RWPE1 (cell line): ENCODE data around the gene CRTC3.

Source experiments
- CTCF ChIA-PET: fragments of 350-600 bp; sonication (Branson Sonifier 250); formaldehyde crosslinking; extraction: SDS; loops from one replicate; lab custom pipeline; 2021; lab: Yijun Ruan, JAX
- POLR2A ChIA-PET: fragments of 400-600 bp; formaldehyde crosslinking; extraction: SDS; loops from one replicate; lab custom pipeline; 2020; ENCODE audit warnings: antibody characterized with exemption; ENCODE audit not compliant: low non-redundant PET; lab: Yijun Ruan, JAX
- DNase-seq: peaks from one replicate; pipeline ENCODE4 v3.0.0; 2012; ENCODE audit warnings: low spot score
- H3K27ac ChIP-seq: fragments of 450-650 bp; 2 replicates; pipeline ENCODE4 v1.5.1; 2017
- TF ChIP-seq, protein P1 (sequence below): fragments of 450-650 bp; conservative IDR thresholded peaks from 2 replicates; pipeline ENCODE4 v1.5.1; 2017; ENCODE audit warnings: low read depth, mild to moderate bottlenecking

CRTC3 gene

GRCh38 chr15:90576711-90577389 lies 47.1 kb downstream of the CRTC3 start:
- POLR2A ChIA-PET, result no interaction called here
- CTCF ChIA-PET, result interaction anchor here (0.6 kb wide), 1 partner anchor 8 kb away, joined by 3 read pairs; no protein-coding TSS in a partner anchor
- DNase-seq, result no peak
- TF ChIP-seq, protein P1, sequence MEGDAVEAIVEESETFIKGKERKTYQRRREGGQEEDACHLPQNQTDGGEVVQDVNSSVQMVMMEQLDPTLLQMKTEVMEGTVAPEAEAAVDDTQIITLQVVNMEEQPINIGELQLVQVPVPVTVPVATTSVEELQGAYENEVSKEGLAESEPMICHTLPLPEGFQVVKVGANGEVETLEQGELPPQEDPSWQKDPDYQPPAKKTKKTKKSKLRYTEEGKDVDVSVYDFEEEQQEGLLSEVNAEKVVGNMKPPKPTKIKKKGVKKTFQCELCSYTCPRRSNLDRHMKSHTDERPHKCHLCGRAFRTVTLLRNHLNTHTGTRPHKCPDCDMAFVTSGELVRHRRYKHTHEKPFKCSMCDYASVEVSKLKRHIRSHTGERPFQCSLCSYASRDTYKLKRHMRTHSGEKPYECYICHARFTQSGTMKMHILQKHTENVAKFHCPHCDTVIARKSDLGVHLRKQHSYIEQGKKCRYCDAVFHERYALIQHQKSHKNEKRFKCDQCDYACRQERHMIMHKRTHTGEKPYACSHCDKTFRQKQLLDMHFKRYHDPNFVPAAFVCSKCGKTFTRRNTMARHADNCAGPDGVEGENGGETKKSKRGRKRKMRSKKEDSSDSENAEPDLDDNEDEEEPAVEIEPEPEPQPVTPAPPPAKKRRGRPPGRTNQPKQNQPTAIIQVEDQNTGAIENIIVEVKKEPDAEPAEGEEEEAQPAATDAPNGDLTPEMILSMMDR, result no peak
- H3K27ac ChIP-seq, result no peak overlapping the region

DNA sequence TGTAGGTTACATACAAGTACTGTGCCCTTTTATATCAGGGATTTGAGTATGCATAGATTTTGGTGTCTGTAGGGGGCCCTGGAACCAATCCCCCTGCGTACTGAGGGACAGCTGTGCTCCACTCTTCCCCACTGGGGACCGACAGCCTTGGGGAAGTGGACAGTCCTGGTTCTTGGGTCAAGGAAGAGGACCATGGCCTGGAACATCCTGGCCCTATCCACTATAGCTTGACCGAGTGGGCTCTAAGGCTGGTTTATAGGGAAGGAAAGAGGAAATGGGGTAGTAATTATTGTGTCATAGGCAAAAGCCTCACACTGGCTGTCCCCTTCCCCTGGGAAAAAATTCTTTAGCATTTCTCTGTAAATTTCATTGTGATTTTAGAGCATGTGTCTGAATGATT lies 49.5 kb downstream of the CRTC3 start:
- ChIA-PET CTCF (no interaction called here), POLR2A (no interaction called here)
- no peak overlapping the region for H3K27ac ChIP-seq
- DNase-seq, result no peak
- TF ChIP-seq, protein P1, result no peak

GRCh38 chr15:90580099-90580498 lies 50.4 kb downstream of the CRTC3 start:
- no peak for DNase-seq
- no peak overlapping the region for H3K27ac ChIP-seq
- ChIA-PET CTCF (no interaction called here), POLR2A (no interaction called here)
- TF ChIP-seq, protein P1, result no peak

DNA sequence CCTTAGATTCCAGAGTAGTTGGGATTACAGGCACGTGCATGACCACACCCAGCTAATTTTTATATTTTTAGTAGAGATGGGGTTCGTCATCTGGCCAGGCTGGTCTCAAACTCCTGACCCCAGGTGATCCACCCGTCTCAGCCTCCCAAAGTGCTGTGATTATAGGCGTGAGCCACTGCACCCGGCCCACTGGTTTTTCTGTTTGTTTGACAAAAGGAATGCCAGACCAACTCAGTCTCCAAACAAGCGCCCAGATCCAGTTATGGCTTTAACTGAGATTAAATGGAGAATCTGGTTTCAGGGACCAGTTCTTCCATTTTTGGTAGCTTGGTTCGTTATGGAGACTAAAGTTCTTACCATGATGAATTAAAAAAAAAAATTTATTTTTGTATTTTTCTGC lies 50.8 kb downstream of the CRTC3 start:
- no peak overlapping the region for H3K27ac ChIP-seq
- no peak for DNase-seq
- ChIA-PET POLR2A (no interaction called here), CTCF (no interaction called here)
- TF ChIP-seq, protein P1, result no peak

- POLR2A ChIA-PET, result no interaction called here
- DNase-seq, result no peak
- TF ChIP-seq, protein P1, result no peak
- CTCF ChIA-PET, result no interaction called here
- no peak overlapping the region for H3K27ac ChIP-seq
Measured at GRCh38 chr15:90580946-90581345, 51.2 kb downstream of the CRTC3 start.

DNA sequence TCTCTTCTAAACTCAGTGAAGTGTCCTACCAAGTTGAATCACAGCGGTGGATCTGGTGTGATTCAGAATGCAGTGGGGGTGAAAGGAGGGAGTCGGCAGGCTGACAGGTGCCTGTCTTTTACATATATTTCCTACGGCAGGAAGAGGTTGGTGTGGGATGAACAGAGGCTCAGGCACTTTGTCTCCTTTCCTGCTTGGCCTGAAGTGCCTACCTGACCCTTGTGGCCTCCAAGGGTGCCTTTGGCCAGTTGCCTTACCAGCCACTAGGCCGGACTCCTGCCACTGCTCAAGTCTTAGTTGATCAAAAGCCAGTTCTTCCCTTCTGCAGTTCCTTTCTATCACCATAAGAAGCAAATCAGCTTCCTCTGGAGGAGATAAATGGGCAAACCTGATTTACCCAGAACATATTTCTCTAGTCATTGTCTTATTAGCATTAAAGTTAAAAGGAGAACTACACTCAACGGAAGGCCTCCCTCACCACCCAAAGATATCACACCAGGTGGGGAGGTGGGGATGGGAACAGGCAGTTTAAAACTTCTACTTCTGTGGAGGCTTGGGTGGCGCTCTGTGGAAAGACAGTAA lies 52.1 kb downstream of the CRTC3 start:
- CTCF ChIA-PET, result no interaction called here

More for the DNA sequence above, 52.1 kb downstream of the CRTC3 start:
- no peak overlapping the region for H3K27ac ChIP-seq
- DNase-seq, result no peak
- TF ChIP-seq, protein P1, result no peak
- POLR2A ChIA-PET, result no interaction called here
